Frontal cortex (tissue), 4 donors: ENCODE data around the gene ARHGAP6. TPM values are rescaled to one million over a fixed set of nuclear protein-coding genes. Genes with fewer than 3 reads are reported as not detected.

Experiments
- DNase-seq, 2 donors: peaks; one replicate each; pipeline ENCODE4 v3.0.0; 2012; ENCODE audit warnings: low spot score in 2 of 2
- FAIRE-seq: peaks from 2 replicates; lab custom pipeline; 2012; peaks lifted over from hg19 to GRCh38; lab: Jason Lieb, UNC
- total RNA-seq: library from RNA; depleted of rRNA; stranded (reverse); fragments of >200 nt; gene quantifications from one replicate; pipeline ENCODE4 v1.2.3, GENCODE V29; 2014
- donor health status: control.
- donor health status: control.
- donor health status: control.

The ARHGAP6 gene
- total RNA-seq, 1 donor from 2014 or later, result 3.3 TPM

- no peak for DNase-seq
- no peak for FAIRE-seq
These were observed 453.0 kb downstream of the ARHGAP6 start for GRCh38 chrX:11212741-11213140.

GRCh38 chrX:11210415-11210801 is 455.3 kb downstream of the ARHGAP6 start:
- FAIRE-seq (no peak), DNase-seq (no peak)

- no peak for DNase-seq
- FAIRE-seq, result no peak
These were observed 455.8 kb downstream of the ARHGAP6 start for GRCh38 chrX:11209798-11210414.

GRCh38 chrX:11206716-11207115 is 459.0 kb downstream of the ARHGAP6 start:
- DNase-seq (no peak), FAIRE-seq (no peak)

GRCh38 chrX:11205796-11206195 is 459.9 kb downstream of the ARHGAP6 start:
- FAIRE-seq (no peak), DNase-seq (no peak)

- DNase-seq, result no peak
- FAIRE-seq, result no peak
These were observed 468.0 kb downstream of the ARHGAP6 start for GRCh38 chrX:11197671-11198070.

- DNase-seq (no peak), FAIRE-seq (no peak)
These were observed 469.2 kb downstream of the ARHGAP6 start for GRCh38 chrX:11196476-11196875.

- DNase-seq, result no peak
- FAIRE-seq, result no peak
These were observed 472.7 kb downstream of the ARHGAP6 start for GRCh38 chrX:11193035-11193469.

- FAIRE-seq, result no peak
- DNase-seq, result no peak
These were observed 474.8 kb downstream of the ARHGAP6 start for GRCh38 chrX:11190745-11191510.

GRCh38 chrX:11189097-11189496 is 476.6 kb downstream of the ARHGAP6 start:
- DNase-seq (no peak), FAIRE-seq (no peak)

- no peak for FAIRE-seq
- DNase-seq, result no peak
These were observed 477.1 kb downstream of the ARHGAP6 start for GRCh38 chrX:11188664-11189063.

- no peak for FAIRE-seq
- no peak for DNase-seq
These were observed 478.7 kb downstream of the ARHGAP6 start for GRCh38 chrX:11187001-11187400.

- no peak for DNase-seq
- FAIRE-seq, result no peak
These were observed 479.9 kb downstream of the ARHGAP6 start for GRCh38 chrX:11185861-11186260.

GRCh38 chrX:11180571-11180970 is 485.1 kb downstream of the ARHGAP6 start:
- FAIRE-seq, result no peak
- DNase-seq, result no peak

GRCh38 chrX:11172415-11172814 is 493.3 kb downstream of the ARHGAP6 start:
- FAIRE-seq (no peak), DNase-seq (no peak)

GRCh38 chrX:11171956-11172355 is 493.8 kb downstream of the ARHGAP6 start:
- FAIRE-seq, result no peak

GRCh38 chrX:11164433-11164832 is 501.3 kb downstream of the ARHGAP6 start:
- DNase-seq, result no peak
- FAIRE-seq, result no peak

More at GRCh38 chrX:11171956-11172355, 493.8 kb downstream of the ARHGAP6 start:
- no peak for DNase-seq

GRCh38 chrX:11159149-11159548 is 506.6 kb downstream of the ARHGAP6 start:
- DNase-seq, result no peak
- FAIRE-seq, result no peak

GRCh38 chrX:11151799-11152559 is 513.7 kb downstream of the ARHGAP6 start:
- DNase-seq, result no peak
- no peak for FAIRE-seq

GRCh38 chrX:11148401-11148800 is 517.3 kb downstream of the ARHGAP6 start:
- DNase-seq (no peak), FAIRE-seq (no peak)

- DNase-seq (no peak), FAIRE-seq (no peak)
These were observed 519.3 kb downstream of the ARHGAP6 start for GRCh38 chrX:11146411-11146810.
